B cell (primary cell): ENCODE data around the gene DSG4. TPM values are rescaled to one million over a fixed set of nuclear protein-coding genes. Genes with fewer than 3 reads are reported as not detected.

Source experiments
- ATAC-seq: fragments of 200-7000 bp; cut with Tn5 transposase; one replicate; pipeline ENCODE4 v1.10.0; 2021; ENCODE audit warnings: low read depth, mild to moderate bottlenecking, moderate number of reproducible peaks, moderate library complexity
- CTCF ChIA-PET: fragments of 350-600 bp; sonication (Branson Sonifier 250); formaldehyde crosslinking; loops from one replicate; lab custom pipeline; 2021; ENCODE audit warnings: antibody characterized with exemption, inconsistent platforms; lab: Charles Lee
- POLR2A ChIA-PET: fragments of 350-600 bp; sonication (Branson Sonifier 250); formaldehyde crosslinking; loops from one replicate; lab custom pipeline; 2021; ENCODE audit warnings: antibody characterized with exemption; lab: Charles Lee
- DNase-seq: peaks from one replicate; pipeline ENCODE4 v3.0.0; 2013
- H2AFZ ChIP-seq: 2 replicates; pipeline ENCODE4 v1.6.1; 2012; ENCODE audit warnings: mild to moderate bottlenecking, low read depth, low read length; ENCODE audit not compliant: insufficient read depth, poor library complexity, severe bottlenecking
- H3K27ac ChIP-seq, 2 donors: 1 replicate in 1 of 2; 2 replicates in 1 of 2; pipeline ENCODE4 v1.5.1; 2012 to 2013; ENCODE audit warnings: low read length in 2 of 2, mild to moderate bottlenecking in 2 of 2, moderate library complexity in 1 of 2
- H3K27me3 ChIP-seq, 4 experiments: fragments of 200-600 bp in 1 of 4; sonication (generic) in 1 of 4; replicated peaks in 1 of 4; 1 replicate in 2 of 4; 2 replicates in 2 of 4; pipeline versions ENCODE4 v1.6.1 to v1.7.0; 2013 to 2016; ENCODE audit warnings: low read length in 3 of 4, mild to moderate bottlenecking in 2 of 4, mixed read lengths in 1 of 4, moderate library complexity in 1 of 4; ENCODE audit not compliant: insufficient read depth in 4 of 4, control insufficient read depth in 3 of 4; ENCODE audit errors: control extremely low read depth in 1 of 4
- H3K36me3 ChIP-seq, 2 experiments: replicated peaks in 1 of 2; 1 replicate in 1 of 2; 2 replicates in 1 of 2; pipeline versions ENCODE4 v1.6.1 to v1.7.1; 2013; ENCODE audit warnings: low read length in 1 of 2; ENCODE audit not compliant: insufficient read depth in 2 of 2, control insufficient read depth in 1 of 2; ENCODE audit errors: control extremely low read depth in 1 of 2, extremely low read depth in 1 of 2
- H3K4me1 ChIP-seq, 2 donors: fragments of 200-600 bp in 1 of 2; sonication (generic) in 1 of 2; 1 replicate in 1 of 2; 2 replicates in 1 of 2; pipeline versions ENCODE4 v1.5.1 to v1.6.1; 2013 to 2017; ENCODE audit warnings: low read length in 2 of 2; ENCODE audit not compliant: control insufficient read depth in 2 of 2, insufficient read depth in 2 of 2
- H3K4me2 ChIP-seq: replicated peaks from 2 replicates; pipeline ENCODE3; 2012; ENCODE audit warnings: mild to moderate bottlenecking, low read depth, low read length; ENCODE audit not compliant: poor library complexity, severe bottlenecking
- H3K4me3 ChIP-seq, 5 experiments: fragments of 200-600 bp in 1 of 5; sonication (generic) in 1 of 5; 1 replicate in 3 of 5; 2 replicates in 2 of 5; pipeline versions ENCODE4 v1.5.1 to v1.7.0; 2011 to 2016; ENCODE audit warnings: low read length in 4 of 5, mild to moderate bottlenecking in 4 of 5, low read depth in 2 of 5, control low read depth in 1 of 5, moderate library complexity in 1 of 5; ENCODE audit not compliant: insufficient read depth in 1 of 5; ENCODE audit errors: control extremely low read depth in 1 of 5, extremely low read depth in 1 of 5
- H3K79me2 ChIP-seq: fragments of 200-600 bp; sonication (generic); one replicate; pipeline ENCODE4 v1.6.0; 2016; ENCODE audit warnings: low read length; ENCODE audit not compliant: control insufficient read depth, insufficient read depth
- H3K9ac ChIP-seq: fragments of 200-600 bp; sonication (generic); 2 replicates; pipeline ENCODE4 v1.6.1; 2017; ENCODE audit warnings: mild to moderate bottlenecking, low read length, moderate library complexity
- H3K9me3 ChIP-seq, 3 donors: one replicate each; pipeline versions ENCODE4 v1.6.1 to v1.7.1; 2013; ENCODE audit warnings: low read length in 2 of 3; ENCODE audit not compliant: control insufficient read depth in 2 of 3, insufficient read depth in 1 of 3; ENCODE audit errors: control extremely low read depth in 1 of 3
- H4K20me1 ChIP-seq: 2 replicates; pipeline ENCODE4 v1.6.0; 2012; ENCODE audit warnings: mild to moderate bottlenecking, low read length; ENCODE audit not compliant: insufficient read depth, control insufficient read depth, poor library complexity, severe bottlenecking
- H3K27ac Mint-ChIP-seq: one replicate; pipeline ENCODE4 v1.8.0; 2021; ENCODE audit warnings: mixed read lengths
- H3K27me3 Mint-ChIP-seq: one replicate; pipeline ENCODE4 v1.8.0; 2021; ENCODE audit warnings: mixed read lengths
- H3K4me1 Mint-ChIP-seq: one replicate; pipeline ENCODE4 v1.8.0; 2021; ENCODE audit warnings: mixed read lengths
- H3K4me3 Mint-ChIP-seq: one replicate; pipeline ENCODE4 v1.8.0; 2021; ENCODE audit warnings: mixed read lengths
- H3K9me3 Mint-ChIP-seq: one replicate; pipeline ENCODE4 v1.8.0; 2022; ENCODE audit warnings: mixed read lengths; ENCODE audit not compliant: insufficient read depth
- EZH2 ChIP-seq: IDR thresholded peaks from 2 replicates; pipeline ENCODE4 v1.6.1; 2012; ENCODE audit warnings: borderline replicate concordance, low read depth, mild to moderate bottlenecking, moderate library complexity, low read length; ENCODE audit not compliant: insufficient read depth, poor library complexity, severe bottlenecking
- WGBS: methylation state at CpG from one replicate; pipeline ENCODE4 v1.1.5; 2013; ENCODE audit warnings: missing lambda C conversion rate; ENCODE audit not compliant: insufficient coverage; 5-methylcytosine and 5-hydroxymethylcytosine counted together
- intact Hi-C: fragments of 100-400 bp; cut with micrococcal nuclease; formaldehyde crosslinking; loops from one replicate; pipeline ENCODE4 v1.10.0; 2022
- polyA minus RNA-seq: library from RNA; depleted of rRNA, polyadenylated mRNA; stranded (reverse); fragments of >200 nt; gene quantifications from 2 replicates; pipeline ENCODE4 v1.2.3, GENCODE V29; 2012
- polyA plus RNA-seq: library from polyadenylated mRNA; depleted of rRNA; stranded (reverse); fragments of >200 nt; gene quantifications from 2 replicates; pipeline ENCODE4 v1.2.3, GENCODE V29; 2012
- total RNA-seq, 2 donors: library from RNA; stranded (reverse); fragments of 120-200 nt in 1 of 2; gene quantifications; 1 replicate in 1 of 2; 2 replicates in 1 of 2; pipeline versions ENCODE4 v1.2.3 to v1.2.4, GENCODE V29; 2013 to 2022
- TF ChIP-seq, protein P1 (sequence below): fragments of 200-600 bp; IDR thresholded peaks from one replicate; pipeline ENCODE4 v1.8.0; 2022; ENCODE audit warnings: antibody characterized with exemption, mild to moderate bottlenecking

Gene DSG4, protein sequence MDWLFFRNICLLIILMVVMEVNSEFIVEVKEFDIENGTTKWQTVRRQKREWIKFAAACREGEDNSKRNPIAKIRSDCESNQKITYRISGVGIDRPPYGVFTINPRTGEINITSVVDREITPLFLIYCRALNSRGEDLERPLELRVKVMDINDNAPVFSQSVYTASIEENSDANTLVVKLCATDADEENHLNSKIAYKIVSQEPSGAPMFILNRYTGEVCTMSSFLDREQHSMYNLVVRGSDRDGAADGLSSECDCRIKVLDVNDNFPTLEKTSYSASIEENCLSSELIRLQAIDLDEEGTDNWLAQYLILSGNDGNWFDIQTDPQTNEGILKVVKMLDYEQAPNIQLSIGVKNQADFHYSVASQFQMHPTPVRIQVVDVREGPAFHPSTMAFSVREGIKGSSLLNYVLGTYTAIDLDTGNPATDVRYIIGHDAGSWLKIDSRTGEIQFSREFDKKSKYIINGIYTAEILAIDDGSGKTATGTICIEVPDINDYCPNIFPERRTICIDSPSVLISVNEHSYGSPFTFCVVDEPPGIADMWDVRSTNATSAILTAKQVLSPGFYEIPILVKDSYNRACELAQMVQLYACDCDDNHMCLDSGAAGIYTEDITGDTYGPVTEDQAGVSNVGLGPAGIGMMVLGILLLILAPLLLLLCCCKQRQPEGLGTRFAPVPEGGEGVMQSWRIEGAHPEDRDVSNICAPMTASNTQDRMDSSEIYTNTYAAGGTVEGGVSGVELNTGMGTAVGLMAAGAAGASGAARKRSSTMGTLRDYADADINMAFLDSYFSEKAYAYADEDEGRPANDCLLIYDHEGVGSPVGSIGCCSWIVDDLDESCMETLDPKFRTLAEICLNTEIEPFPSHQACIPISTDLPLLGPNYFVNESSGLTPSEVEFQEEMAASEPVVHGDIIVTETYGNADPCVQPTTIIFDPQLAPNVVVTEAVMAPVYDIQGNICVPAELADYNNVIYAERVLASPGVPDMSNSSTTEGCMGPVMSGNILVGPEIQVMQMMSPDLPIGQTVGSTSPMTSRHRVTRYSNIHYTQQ
- total RNA-seq, result not detected in 2 replicates
- not detected for total RNA-seq (2013)
- polyA plus RNA-seq, result not detected in 2 replicates
- not detected in 2 replicates for polyA minus RNA-seq

DNA sequence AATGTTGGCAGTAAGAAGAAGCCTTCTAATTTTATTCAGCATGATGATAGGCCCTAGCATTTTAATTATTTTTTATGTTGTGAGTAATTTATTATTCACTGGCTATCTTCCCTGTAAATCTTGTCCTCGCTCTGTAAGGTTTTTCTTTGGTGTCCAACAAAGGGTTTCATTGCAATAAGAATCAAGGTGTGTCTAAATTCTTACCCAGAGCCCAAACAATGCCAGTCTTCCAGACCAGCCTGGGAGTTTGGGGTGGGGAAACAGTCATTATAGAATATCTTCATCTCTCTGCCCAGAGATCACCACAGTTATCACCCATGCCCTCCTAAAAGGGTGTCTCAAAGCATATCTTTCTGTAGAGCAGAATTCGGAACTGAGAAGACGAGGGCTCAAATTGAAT, at the start of gene DSG4:
Gene DSG4 (plus strand): TSS at position 301 of the 400 bp plus-strand sequence. CDS start 135 bp downstream, outside the sequence.
- Histone ChIP-seq H3K36me3 (no peaks in the 10 kb centered on the region), H3K9me3 (no peaks in the 10 kb centered on the region), H4K20me1 (no peaks in the 10 kb centered on the region), H2AFZ (no peak within 1 kb of the TSS), H3K27me3 (no peaks in the 10 kb centered on the region), H3K4me2 (no peak within 1 kb of the TSS), H3K9ac (no peak within 1 kb of the TSS), H3K27ac (no peak within 1 kb of the TSS), H3K79me2 (no peaks in the 10 kb centered on the region), H3K4me3 (no peak within 1 kb of the TSS), H3K4me1 (no peaks in the 10 kb centered on the region)
- ATAC-seq (no peak), DNase-seq (no peak)
- TF ChIP-seq, protein P1, sequence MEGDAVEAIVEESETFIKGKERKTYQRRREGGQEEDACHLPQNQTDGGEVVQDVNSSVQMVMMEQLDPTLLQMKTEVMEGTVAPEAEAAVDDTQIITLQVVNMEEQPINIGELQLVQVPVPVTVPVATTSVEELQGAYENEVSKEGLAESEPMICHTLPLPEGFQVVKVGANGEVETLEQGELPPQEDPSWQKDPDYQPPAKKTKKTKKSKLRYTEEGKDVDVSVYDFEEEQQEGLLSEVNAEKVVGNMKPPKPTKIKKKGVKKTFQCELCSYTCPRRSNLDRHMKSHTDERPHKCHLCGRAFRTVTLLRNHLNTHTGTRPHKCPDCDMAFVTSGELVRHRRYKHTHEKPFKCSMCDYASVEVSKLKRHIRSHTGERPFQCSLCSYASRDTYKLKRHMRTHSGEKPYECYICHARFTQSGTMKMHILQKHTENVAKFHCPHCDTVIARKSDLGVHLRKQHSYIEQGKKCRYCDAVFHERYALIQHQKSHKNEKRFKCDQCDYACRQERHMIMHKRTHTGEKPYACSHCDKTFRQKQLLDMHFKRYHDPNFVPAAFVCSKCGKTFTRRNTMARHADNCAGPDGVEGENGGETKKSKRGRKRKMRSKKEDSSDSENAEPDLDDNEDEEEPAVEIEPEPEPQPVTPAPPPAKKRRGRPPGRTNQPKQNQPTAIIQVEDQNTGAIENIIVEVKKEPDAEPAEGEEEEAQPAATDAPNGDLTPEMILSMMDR, result no peak
- TF ChIP-seq EZH2, result no peak
- no peaks in the 10 kb centered on the region for H3K9me3 Mint-ChIP-seq
- ChIA-PET POLR2A (no interaction called here), CTCF (no interaction called here)
- no peaks in the 10 kb centered on the region for H3K27me3 Mint-ChIP-seq
- no peaks in the 10 kb centered on the region for H3K4me1 Mint-ChIP-seq
- intact Hi-C loops, result no loop called here
- no peak within 1 kb of the TSS for H3K4me3 Mint-ChIP-seq
- 95% methylated on average over 2 of the region's 3 CpGs for WGBS
- no peak within 1 kb of the TSS for H3K27ac Mint-ChIP-seq
